A549 treated with AZD2906 at 1 μM for 4 hours (cell line): ENCODE results near the gene KIAA1586. TPM values are rescaled to one million over a fixed set of nuclear protein-coding genes. Genes with fewer than 3 reads are reported as not detected.

Experiments used
- total RNA-seq: library from RNA; stranded (reverse); fragments of 200-300 nt; extraction: Qiagen RNA extraction; gene quantifications from 5 replicates; pipeline ENCODE4 v1.2.3, GENCODE V29; 2022

Gene KIAA1586
- 5.0 to 6.5 TPM (median 5.2 TPM) in 5 replicates for total RNA-seq

GRCh38 chr6:57046332-57047256 is at the start of gene KIAA1586:
TSS of gene KIAA1586 (plus strand) at chr6:57046693. CDS start at chr6:57046756, 63 bp downstream.

GRCh38 chr6:57089687-57090457 is 43.4 kb downstream of the KIAA1586 start, which contains the start of gene ZNF451:
TSS of gene ZNF451 (plus strand) at chr6:57090188. CDS start at chr6:57090254, 66 bp downstream.

Other genes starting within 250 kb of the KIAA1586 start
- 0.68 to 1.1 TPM (median 0.84 TPM) in 5 replicates for gene BEND6, start 91.6 kb upstream of the KIAA1586 start, total RNA-seq
- 6.6 to 12.5 TPM (median 8.0 TPM) in 5 replicates for gene ZNF451, start 43.5 kb downstream of the KIAA1586 start, total RNA-seq
- gene BAG2, start 125.6 kb downstream of the KIAA1586 start, total RNA-seq = 6.8 to 7.5 TPM (median 7.2 TPM) in 5 replicates
- 6.7 to 8.6 TPM (median 8.2 TPM) in 5 replicates for gene RAB23, start 175.6 kb downstream of the KIAA1586 start, total RNA-seq